HG03439 (cell line): ENCODE results near the gene IL1RAPL2.

Experiments used
- ATAC-seq: cut with Tn5 transposase; IDR thresholded peaks from one replicate; pipeline ENCODE4 v1.9.1; 2021; ENCODE audit warnings: mild to moderate bottlenecking, moderate library complexity; ENCODE audit not compliant: unreplicated experiment

Gene IL1RAPL2

DNA sequence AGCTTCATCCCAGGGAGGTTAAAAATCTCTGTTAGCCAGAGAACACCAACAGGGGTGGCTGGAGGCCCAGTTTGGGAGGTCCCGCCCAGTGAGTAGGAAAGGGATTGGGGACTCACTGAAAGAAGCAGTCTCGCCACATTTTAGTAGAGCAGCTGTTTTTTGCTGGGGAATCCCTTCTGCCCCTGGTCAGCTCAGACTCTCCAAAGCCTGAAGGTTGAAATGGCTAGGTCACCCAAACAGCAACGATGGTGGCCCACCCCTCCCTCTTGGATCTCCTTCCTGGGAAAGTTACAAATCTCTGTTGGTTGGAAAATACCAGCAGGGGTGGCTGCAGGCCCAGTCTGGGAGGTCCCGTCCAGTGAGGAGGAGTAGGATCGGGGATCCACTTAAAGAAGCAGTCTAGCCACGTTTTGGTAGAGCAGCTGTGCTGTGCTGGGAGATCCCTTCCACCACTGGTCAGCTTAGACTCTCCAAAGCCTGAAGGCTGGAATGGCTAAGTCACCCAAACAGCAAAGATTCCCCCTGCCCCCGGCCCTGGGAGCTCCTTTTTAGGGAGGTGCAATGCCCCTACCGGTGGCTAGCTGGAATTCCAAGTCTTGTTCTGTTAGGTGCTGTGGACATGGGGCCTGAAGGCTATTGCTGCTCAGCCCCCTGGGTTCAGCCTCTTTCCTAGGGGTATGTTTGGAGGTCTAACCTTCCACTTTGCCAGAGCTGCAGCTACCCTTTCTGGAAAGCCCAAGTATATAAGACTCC lies 694.5 kb downstream of the IL1RAPL2 start:
- ATAC-seq, result no peak

DNA sequence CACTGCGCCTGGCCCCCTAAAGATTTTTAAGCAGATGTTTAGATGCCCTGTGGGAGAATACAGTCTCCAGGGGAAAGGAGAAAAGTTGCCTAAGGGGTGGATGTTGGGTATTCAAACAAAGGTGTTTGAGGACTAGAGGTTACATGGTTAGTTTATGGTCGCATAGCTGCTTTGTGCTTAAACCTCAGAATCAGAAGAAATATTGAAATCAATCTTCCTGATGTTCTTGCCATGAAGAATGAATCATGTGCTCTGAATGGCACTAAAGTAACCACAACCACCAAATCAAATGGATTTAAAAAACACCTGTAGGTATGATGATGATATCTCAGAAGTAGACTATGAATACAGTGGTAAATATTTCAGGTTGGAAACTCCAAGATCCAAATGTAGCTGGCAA lies 697.2 kb downstream of the IL1RAPL2 start:
- no peak for ATAC-seq

DNA sequence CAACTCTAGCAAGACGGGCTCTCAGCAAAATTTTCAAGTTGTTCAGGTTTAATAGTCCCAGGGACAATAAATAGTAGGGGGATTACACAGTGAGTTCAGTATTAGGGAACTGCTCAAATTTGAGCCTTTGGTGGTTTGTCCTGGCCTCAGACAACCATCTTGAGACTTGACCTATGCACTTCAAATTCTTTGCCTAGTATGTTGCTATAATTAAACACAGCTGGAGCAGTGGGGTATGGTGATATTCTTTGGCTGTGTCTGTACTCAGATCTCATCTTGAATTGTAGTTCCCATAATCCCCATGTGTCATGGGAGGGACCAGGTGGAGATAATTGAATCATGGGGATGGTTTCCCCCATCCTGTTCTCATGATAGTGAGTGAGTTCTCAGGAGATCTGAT lies 697.8 kb downstream of the IL1RAPL2 start:
- no peak for ATAC-seq

DNA sequence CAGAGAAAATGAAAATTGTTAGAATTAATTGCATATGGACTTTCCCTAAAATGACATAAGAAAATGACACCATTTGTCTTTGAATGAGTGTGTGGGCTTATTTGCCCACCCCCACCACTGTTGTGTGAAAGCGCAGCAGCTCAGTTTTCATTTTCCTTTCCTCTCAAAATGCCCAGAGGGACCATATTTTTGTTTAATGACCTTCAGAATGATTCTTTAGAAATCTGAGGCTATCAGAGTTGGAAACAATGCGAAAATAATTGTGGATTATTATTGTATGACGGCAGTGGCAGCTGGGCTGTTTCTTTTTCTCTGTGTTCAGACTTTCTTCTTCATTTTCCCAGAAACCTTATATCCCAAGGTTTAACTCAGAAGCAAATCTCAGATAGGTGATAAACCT lies 699.1 kb downstream of the IL1RAPL2 start:
- ATAC-seq, result no peak

DNA sequence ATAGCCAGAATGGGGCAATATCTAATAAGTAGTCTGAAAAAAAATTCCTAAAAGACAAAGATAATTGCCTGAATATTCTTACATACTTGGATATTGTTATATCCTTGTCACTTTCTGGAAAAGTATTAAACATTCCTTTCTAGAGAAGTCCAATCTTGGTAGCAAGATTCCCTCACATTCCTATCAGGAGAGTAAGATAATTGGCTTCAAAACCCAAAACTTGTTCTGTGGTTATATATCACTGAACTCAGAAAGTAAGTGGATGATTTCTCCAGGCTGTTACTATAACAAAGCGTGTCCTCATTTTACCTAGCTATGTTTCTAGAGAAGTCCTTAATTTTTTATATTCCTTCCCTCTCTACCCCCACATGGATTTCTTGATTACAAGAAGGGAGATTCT lies 700.5 kb downstream of the IL1RAPL2 start:
- ATAC-seq, result no peak

DNA sequence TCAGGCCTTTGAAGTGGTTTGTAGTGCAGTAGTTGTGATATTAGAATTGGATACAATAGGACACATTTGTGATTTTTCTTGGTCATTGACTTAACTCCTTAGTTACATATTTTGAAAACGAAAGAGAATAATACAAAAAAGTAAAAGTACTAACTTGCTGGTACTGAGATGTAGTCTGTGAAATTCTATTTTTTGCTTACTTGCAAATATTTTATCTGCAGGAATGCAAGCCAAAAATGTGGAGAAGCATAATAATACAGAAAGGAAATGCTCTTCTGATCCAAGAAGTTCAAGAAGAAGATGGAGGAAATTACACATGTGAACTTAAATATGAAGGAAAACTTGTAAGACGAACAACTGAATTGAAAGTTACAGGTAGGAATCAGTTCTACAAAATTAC lies 701.2 kb downstream of the IL1RAPL2 start:
- no peak for ATAC-seq

DNA sequence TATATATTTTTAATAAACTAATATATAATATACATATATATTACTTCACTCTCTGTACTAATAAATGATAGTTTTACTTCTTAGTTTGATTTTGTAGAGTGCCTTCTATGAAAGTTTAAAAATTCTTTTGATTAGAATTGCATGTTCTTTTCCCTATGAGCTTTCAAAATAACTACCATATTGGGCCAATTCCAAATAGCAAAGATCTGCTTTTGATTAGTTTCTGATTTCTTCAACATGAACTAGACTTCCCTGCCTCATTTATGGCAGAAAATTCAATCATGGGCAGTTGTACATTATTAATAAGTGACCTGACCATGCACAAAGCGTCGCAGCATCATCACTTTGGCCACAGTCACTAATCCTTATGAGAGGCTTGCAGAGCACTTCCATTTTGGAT lies 703.4 kb downstream of the IL1RAPL2 start:
- ATAC-seq, result no peak

DNA sequence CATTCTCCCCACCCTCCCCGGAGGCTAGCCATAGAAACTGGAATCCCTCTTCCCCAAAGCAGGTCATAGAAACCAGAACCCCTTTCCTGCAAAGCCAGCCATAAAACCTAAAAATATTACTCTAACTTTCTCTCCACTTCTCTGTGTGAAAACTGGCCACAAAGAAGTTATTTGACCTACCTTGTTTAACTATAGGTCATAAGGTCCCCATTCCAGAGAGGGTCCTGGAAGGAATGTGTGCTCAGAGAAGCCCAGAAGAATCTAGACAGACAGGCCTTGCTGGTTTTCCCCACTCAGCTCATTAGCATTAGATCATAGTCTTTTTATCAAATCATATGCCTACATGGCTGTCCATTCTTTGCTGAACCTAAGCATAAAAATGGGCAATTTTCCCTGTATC lies 707.3 kb downstream of the IL1RAPL2 start:
- no peak for ATAC-seq

DNA sequence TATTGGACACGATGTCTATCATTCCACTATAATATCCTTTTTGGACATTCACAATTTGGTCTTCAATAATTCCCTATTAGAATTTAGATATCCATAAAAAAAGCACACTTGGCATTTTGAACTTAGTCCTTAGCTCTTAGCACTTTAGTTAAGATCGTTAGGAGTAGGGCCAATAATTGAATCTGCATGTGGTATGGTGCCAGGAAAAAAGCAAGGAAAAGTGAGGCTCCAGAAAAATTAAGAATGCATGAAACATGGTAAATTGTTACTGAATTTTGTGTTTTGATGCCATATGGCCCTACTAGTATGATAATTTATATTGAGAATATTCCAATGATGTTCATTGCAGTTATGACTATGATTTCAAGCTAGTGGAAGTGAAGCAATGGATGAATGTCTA lies 708.1 kb downstream of the IL1RAPL2 start:
- ATAC-seq, result no peak

DNA sequence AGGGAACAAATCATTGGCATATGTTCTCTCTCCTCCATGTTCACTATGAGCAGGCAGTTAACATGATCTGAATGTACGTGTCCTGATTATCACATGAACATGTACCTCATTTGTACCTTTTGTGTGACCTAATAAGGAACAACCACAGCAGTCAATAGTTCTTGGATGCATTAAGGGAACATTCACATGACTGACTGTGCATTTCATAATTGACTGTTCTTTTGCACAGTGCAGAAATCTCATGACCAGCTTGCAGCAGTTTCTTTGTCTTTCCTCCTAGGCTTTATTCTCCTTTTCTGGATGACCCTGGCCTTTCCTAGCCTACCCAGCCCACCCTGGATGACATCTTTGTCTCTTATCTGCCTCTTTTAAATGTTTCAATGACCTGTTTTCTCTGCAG lies 711.1 kb downstream of the IL1RAPL2 start:
- ATAC-seq, result no peak

DNA sequence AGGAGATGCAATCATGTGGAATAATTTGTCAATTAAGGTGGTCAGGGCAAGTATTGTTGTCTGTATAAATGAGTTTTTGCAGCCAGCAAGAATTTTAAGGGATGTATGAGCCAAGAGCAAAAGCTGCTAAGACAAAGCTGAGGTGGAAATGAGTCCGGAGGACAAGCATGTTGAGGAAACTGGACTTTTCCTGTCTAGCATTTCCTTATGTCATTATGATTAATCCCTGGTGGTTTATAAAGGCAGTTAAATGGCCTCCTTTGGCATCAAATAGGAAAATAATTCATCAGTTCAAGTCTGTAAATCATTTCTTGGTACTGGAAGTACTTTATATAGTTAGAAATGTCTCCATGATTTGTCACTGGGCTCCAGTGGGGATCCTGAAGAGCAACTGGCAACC lies 716.1 kb downstream of the IL1RAPL2 start:
- ATAC-seq, result no peak

DNA sequence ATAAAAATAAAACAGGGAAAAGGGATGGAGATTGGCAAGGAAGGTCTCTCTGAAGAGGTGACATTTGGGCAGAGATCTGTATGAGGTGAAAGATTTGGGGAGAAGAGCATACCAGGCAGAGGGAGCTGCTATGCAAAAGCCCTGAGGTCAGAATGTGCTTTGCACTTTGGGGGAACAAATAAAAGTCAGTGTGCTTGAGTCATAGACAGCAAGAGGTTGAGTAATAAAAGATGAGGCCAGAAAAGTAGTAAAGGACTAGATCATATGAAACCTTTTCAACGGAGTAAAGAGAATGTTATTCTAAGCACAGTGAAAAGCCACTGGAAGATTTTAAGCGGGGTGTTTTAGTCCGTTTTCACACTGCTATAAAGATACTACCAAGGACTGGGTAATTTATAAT lies 731.0 kb downstream of the IL1RAPL2 start:
- ATAC-seq, result no peak

DNA sequence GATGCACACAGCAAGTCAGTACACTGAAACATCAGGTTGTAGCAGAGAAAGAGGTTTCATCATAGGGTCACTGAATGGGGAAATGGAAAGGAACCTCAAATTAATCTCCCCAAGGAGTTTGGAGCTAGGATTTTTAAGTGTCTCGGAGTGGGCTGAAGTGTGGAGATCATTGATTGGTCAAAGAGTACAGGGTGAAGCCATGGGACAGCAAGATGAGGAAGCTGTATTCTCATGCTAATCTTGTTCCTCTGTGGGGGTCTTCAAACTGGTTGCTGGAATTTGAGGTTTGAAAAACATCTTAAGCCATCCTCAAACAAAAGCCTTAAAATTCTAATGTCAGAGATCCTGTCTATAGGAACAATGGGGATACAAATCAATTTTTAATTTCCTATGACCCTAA lies 733.3 kb downstream of the IL1RAPL2 start:
- no peak for ATAC-seq

DNA sequence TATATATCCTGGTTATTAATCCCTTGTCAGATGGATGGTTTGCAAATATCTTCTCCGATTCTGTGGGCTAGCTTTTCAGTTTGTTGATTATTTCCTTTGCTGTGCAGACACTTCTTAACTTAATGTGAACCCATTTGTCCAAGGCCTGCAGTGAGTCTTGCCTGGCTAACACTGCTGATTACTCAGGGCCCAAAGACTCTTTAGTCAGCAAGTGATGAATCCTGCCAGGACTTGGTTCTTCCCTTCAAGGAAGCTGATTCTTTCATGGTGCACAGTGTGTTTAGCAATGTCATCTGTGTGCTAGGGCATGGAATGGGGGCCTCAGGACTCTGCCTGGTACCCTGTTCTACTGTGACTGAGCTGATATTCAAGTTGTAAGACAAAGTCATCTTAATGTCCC lies 736.2 kb downstream of the IL1RAPL2 start:
- no peak for ATAC-seq

DNA sequence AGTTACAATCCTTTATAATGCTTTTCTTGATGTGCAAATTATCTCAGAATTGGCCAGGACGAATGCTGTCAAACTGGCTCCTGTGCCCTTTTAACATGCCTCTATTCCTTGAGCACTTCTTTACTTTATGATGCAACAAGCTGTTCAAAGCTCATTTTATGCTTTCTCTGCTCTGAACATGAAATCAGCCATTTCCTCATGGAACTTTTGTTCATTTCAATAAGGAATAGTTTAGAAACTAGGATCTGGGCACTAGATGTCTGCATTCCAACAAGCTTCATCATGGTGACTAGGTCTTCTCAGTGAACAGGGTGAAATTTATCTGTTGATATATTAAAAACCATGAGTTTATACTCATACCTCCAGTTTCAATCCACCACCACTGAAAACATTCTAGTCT lies 741.8 kb downstream of the IL1RAPL2 start:
- ATAC-seq, result no peak

DNA sequence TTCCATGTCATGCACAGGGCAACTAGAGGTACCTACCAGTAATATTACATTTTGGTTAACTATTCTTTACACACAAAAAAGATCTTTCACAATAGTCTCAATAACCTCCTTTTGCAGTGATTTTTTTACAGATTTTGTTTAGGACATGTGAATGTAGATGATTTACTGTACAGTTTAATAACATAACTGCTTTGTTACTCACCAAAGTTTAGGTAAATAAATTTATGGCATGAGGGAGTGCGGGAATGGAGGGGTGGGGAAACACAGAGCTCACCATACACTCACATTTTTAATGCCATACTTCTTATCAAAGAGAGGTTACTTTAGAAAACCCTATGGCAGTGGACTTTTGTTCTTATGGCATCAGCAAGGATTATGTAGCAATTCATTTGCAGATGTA lies 747.6 kb downstream of the IL1RAPL2 start:
- no peak for ATAC-seq

DNA sequence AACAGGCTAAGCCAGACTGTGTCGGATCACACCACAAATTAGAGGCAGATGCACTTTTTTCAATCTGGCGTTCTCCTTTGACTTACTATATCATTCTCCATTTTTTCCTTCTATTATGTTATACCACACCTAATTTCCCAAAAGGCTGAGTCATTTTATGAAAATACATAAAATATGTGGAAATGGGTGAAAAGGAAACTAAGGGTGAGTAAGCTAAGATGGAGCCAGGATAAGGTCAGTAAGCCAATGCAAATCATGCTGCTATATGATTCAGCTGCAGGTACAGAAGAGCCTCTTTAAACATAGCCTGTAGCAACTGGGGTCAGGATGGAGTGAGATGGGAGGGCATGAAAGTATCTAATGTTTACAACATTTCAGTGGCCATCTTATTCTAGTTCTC lies 748.5 kb downstream of the IL1RAPL2 start:
- ATAC-seq, result no peak

DNA sequence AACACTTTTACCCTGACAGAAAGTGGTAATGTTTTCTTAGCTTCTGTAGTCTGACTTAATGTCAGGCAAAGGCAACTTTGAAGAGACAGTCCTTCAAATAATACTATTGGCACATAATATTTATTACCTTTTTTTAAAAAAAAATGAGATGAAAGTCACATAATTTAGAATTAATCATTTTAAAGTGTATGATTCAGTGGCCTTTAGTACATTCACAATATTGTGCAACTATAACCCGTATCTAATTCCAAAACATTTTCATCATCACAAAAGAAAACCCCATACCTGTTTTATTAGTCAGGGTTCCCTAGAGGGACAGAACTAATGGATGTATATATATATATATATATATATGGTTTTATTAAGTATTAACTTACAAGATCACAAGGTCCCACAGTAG lies 749.2 kb downstream of the IL1RAPL2 start:
- ATAC-seq, result no peak

DNA sequence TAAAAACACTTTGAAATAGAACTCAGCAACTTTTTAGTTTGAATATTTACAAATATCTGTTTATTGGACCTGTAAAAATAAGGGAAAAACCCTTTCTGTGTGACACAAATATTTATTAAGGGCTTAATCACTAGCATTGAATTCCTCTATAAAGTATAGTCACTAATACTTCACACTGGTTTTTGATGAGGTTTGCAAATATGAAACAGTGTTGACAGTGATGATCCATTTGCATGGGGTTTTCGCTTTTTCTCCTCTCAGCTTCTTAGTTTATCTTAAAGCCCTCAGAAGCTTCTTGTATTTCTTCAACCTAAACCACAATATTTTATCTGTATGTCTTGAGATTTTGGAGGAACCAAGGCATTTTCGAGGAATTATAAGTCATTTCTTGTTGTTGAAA lies 751.1 kb downstream of the IL1RAPL2 start:
- no peak for ATAC-seq

DNA sequence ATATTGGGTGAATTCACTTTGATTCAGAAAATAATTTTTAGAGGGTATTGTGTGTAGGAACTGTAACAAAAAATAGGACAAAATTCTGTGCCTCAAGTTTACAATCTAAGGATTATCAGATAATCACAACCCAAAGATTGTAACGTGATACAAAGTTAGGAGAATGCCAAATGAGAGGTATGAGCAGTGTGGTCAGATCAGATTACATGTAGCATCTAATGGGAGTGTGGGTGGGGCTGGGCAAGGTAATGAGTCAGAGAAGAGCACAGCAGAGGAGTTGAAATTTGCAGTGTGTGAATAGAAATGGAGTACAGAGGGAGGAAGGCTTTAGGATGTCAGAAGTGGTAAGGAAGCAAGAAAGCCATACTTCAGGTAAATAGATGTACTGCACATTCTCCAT lies 757.9 kb downstream of the IL1RAPL2 start:
- no peak for ATAC-seq

DNA sequence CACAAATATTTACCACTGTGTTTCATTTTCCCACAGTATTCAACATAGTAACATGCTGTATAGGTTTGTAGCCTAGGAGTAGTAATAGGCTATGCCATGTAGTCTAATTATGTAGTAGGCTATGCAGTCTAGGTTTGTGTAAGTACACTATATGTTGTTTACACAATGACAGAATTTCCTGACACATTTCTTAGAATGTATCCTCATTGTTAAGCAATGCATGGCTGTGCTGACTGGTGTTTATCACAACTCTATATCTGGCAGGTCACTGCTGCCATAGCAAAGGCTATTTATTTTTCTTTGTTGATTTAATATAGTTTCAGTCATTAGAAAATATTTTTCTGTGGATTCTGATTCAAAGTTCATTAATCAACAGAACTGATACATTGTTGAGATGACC lies 762.8 kb downstream of the IL1RAPL2 start:
- ATAC-seq, result no peak

DNA sequence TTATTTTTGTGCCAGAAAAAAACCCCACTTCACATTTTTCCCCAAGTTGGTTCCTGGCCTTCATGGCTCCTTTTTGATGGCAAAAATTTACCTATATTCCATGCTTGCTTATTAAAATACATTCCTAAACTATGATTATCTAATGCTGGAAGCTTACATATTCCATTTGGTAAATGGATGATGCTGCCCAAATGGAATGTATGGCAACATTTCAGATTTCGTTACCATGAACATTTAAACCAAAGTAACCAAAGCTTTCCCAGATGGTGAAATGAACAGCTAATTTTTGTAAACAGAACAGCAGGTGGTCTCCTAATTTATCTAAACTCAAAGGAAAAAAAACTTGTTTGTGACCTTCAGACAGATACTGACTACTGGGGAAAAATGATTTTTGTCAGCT lies 765.2 kb downstream of the IL1RAPL2 start:
- no peak for ATAC-seq

DNA sequence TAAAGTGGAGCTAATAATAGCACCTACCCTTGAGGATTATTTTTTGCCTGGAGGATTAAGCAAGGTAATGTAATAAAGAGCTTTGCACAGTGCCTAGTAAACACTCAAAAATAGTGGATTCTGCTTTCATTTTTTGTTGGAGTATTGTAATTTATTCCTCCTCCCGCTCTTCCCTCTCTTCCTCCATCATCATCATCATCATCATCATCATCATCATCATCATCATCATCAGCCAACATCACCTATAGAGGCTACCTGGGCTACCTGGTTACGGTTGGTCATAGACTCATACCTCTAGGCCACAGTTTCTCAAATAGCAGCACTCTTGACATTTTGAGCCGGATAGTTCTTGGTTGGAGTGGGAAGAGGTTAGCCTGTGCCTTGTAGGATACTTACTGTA lies 781.4 kb downstream of the IL1RAPL2 start:
- no peak for ATAC-seq
